ENCODE results near the gene ALDH3A1.

GRCh38 chr17:19785854-19786253, 37.8 kb upstream of the ALDH3A1 start:
- TF ChIP-seq ESRRA (IDR thresholded peaks at IDR 0.05; ENCODE audit: borderline replicate concordance, low read length) = no peak
- no peak for TF ChIP-seq USF2 (IDR thresholded peaks at IDR 0.05)
- no peak for TF ChIP-seq MAZ (IDR thresholded peaks at IDR 0.05; ENCODE audit: borderline replicate concordance, low read depth, low read length)
- no peak for TF ChIP-seq MAX (IDR thresholded peaks at IDR 0.05)
- no peak for TF ChIP-seq REST (IDR thresholded peaks at IDR 0.05)
- no peak; the same call in 2 of the 3 replicates for TF ChIP-seq CTCF (IDR thresholded peaks at IDR 0.05)

All from A549 (cell line).